GM12875 (cell line): Measurements from ENCODE around the gene FCF1.

Experiments
- H3K4me3 ChIP-seq: one replicate; pipeline ENCODE4 v1.5.1; 2011; ENCODE audit warnings: low read depth, low read length, control low read depth
- TF ChIP-seq, protein P1 (sequence below): IDR thresholded peaks from 2 replicates; pipeline ENCODE4 v1.5.1; 2011; ENCODE audit warnings: low read depth, mild to moderate bottlenecking, control low read depth, inconsistent platforms, low read length, moderate library complexity, borderline replicate concordance; ENCODE audit not compliant: insufficient read depth

Gene FCF1

DNA sequence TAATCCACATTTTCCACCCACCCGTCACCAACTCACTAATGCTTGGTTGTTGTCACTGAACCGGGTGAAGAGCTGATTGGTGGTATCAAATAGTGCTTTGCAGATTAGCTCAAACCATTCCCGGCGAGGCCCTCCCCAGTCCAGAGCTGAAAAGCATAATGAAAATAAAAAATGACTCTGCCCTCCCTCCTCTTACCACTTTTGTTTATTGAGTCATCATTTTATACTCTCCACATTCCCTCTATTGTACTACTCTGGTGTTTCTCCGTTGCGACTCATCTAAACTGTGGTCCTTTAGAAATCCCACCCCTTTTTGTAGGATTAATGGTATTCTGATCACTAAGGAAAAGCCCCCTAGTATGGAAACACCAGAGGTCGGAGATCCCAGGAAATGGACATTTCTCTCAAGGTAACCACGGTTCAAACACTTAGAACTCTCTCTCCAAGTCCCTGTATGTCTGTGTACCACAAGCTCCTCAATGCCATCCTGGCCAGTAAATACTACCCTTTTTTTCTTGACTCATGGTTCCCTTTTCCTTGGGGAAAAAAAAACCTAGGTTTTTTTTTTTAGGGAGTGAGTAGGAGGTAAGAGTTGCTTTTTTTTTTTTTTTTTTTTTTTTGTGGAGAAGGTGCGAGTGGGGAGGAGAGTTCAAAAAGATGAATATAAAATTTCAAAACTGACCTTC is 42.1 kb upstream of the FCF1 start:
- TF ChIP-seq, protein P1, sequence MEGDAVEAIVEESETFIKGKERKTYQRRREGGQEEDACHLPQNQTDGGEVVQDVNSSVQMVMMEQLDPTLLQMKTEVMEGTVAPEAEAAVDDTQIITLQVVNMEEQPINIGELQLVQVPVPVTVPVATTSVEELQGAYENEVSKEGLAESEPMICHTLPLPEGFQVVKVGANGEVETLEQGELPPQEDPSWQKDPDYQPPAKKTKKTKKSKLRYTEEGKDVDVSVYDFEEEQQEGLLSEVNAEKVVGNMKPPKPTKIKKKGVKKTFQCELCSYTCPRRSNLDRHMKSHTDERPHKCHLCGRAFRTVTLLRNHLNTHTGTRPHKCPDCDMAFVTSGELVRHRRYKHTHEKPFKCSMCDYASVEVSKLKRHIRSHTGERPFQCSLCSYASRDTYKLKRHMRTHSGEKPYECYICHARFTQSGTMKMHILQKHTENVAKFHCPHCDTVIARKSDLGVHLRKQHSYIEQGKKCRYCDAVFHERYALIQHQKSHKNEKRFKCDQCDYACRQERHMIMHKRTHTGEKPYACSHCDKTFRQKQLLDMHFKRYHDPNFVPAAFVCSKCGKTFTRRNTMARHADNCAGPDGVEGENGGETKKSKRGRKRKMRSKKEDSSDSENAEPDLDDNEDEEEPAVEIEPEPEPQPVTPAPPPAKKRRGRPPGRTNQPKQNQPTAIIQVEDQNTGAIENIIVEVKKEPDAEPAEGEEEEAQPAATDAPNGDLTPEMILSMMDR, result no peak
- H3K4me3 ChIP-seq, result no peak overlapping the region

DNA sequence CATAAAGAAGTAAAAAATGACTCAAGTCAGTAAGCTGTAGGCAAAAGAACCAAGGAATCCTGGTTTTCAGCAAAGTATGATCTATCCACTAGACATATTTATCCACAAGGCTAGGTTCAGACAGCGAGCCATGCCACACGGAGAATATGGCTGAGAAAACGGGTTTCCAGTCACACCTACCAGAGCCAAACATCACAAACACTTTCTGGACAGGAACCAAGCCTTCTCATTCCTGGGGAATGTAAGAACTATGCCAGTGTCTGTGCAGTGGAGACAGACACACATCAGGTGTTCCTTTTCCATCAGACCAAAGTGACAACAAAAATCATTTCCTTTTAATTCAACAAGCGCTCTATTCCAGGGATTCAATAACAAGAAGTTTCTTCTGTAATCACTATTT is 41.2 kb upstream of the FCF1 start:
- TF ChIP-seq, protein P1, result no peak

DNA sequence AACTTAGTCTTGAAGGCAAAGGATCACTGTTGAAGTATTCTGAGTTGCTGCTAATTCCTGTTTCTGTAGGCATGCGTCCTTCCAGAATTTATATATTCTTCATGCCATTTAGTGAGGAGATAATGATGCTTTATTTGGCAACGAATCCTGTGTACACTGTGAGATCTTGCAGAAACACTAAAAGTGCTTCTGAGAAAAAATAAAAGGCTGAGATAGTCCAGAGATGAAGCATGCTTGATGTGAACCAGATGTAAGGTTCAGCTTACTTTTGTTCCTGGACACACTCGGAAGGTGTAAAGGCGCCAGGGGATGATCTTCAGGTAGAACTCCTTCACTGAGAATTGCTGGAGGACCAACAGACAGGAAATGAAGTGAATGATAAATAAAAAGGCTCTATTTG is 39.2 kb upstream of the FCF1 start:
- H3K4me3 ChIP-seq, result no peak overlapping the region
- TF ChIP-seq, protein P1, result no peak

More for the DNA sequence above, 41.2 kb upstream of the FCF1 start:
- no peak overlapping the region for H3K4me3 ChIP-seq

DNA sequence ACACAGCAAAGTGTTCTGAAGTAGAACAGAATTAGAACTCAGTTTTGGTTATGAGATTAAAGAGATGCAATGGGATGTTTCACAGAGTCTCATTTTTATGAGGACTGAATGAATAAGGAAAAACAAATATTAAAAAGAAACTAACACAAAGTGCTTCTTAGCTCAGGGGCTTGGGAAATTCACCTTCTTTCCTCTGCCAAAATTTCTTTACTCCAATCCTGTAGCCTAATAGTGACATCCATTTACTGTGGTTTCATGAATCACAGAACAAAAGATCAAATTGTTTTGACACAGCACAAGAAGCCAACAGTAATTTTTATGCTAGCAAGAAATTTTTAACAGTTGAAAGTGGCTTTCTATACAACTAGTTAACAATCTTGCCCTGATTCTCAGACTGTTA is 37.7 kb upstream of the FCF1 start:
- TF ChIP-seq, protein P1, result no peak
- no peak overlapping the region for H3K4me3 ChIP-seq

DNA sequence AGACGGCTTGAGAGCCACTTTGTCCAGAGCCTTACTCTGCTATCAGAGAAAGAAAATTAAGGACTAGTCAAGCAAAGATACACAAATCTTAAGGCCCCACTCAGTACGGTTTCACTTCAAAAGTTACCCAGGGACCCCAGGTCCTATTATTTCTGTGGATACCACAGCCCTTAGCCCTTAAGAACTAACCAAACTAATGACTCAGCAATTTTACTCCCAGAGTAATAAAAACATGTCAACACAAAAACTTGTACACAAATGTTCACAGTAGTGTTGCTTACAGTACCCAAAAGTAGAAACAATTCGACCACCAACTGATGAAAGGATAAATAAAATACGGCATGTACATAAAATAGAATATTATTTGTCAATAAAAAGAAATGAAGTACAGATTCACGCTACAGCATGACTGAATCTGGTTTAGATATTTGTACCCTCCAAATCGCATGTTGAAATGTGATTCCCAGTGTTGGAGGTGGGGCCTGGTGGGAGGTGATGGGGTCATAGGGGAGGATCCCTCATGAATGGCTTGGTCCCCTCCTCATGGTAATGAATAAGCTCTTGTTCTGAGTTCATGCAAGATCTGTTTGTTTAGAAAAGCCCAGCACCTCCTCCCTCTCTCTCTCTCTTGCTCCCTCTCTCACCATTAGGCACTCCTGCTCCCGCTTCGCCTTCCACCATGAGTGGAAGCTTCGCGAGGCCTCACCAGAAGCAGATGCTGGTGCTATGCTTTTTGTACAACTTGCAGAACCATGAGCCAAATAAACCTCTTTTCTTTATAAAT is 30.6 kb upstream of the FCF1 start:
- no peak overlapping the region for H3K4me3 ChIP-seq
- TF ChIP-seq, protein P1, result no peak

DNA sequence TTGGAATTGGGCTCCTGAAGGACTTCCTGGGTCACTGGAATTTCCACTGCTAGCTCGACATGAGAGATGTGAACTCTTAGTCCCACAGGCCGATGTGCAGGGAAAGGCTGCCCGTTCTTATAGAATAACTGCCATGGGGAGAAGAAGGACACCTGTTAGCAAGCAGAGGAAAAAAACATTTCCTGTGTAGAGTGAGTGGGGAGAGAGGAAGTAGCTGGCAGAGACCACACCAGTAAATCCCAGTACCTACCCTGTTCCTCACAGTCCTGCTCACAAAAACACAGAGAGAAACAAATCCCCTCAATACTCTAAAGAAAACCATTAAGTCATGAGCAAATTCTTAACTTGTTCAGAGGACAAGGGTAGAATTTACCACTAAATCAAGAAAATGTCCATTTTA is 29.5 kb upstream of the FCF1 start:
- no peak overlapping the region for H3K4me3 ChIP-seq
- TF ChIP-seq, protein P1, result no peak

DNA sequence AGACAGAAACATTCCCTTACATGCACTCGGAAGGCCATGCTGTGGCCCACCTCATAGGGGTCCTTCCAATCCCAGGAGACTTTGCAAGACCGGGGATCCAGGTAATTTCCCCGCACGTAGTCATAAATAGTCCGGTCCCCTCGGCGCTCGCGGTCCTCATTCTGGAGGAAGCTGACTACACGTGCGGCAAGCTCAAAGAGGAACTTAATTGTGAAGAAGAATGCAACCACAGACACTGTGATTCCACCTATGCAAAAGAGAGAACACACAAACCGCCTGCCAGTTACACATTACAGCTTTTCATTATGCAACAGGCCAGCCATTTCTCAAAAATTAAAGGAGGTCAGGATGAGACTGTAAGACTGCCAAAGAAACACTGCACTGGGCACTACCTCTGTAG is 28.5 kb upstream of the FCF1 start:
- H3K4me3 ChIP-seq, result no peak overlapping the region
- TF ChIP-seq, protein P1, result no peak
